ENCODE results near the gene OBSCN.

The OBSCN gene

DNA sequence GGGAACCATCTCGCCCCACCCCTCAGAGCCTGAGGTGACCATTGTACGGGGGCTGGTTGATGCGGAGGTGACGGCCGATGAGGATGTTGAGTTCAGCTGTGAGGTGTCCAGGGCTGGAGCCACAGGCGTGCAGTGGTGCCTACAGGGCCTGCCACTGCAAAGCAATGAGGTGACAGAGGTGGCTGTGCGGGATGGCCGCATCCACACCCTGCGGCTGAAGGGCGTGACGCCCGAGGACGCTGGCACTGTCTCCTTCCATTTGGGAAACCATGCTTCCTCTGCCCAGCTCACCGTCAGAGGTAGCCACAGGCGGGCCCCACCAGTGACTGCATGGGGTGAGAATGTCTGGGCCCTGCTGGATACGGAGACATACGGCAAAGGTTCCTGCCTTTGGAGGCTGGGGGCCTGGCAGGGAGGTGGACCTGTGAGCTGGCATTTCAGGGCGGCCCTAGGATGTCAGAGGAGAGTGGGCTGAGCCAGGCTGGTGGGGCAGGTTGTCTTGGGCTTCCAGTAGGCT lies 100.3 kb downstream of the OBSCN start:
- DNase-seq (ENCODE audit: low read depth in 2 of 2), result no peak

DNA sequence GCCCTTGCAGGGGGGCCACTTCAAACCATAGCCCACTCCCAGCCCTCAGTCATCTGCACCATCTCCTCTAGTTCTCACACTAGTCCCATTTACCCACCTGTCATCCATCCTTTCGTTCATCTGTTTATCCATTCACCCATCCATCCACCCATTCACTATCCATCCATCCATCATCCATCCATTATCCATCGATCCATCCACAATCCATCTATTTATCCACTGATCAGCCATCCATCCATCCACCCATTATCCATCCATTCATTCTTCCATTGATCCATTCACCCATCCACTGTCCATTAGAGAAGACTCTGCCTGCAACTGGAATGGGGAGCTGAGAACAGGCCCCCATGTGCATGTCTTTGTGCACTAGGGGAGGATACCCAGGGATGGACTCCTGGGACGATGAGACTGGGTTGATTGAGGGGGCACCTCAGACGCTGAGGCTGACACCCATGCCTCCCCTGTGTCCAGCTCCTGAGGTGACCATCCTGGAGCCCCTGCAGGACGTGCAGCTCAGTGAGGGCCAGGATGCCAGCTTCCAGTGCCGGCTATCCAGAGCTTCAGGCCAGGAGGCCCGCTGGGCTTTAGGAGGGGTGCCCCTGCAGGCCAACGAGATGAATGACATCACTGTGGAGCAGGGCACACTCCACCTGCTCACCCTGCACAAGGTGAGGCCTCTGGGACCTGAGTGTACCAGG lies 100.9 kb downstream of the OBSCN start:
- DNase-seq (ENCODE audit: low read depth in 2 of 2), result no peak

GRCh38 chr1:228309326-228310067 lies 101.7 kb downstream of the OBSCN start:
- DNase-seq (ENCODE audit: low read depth in 2 of 2), result no peak

DNA sequence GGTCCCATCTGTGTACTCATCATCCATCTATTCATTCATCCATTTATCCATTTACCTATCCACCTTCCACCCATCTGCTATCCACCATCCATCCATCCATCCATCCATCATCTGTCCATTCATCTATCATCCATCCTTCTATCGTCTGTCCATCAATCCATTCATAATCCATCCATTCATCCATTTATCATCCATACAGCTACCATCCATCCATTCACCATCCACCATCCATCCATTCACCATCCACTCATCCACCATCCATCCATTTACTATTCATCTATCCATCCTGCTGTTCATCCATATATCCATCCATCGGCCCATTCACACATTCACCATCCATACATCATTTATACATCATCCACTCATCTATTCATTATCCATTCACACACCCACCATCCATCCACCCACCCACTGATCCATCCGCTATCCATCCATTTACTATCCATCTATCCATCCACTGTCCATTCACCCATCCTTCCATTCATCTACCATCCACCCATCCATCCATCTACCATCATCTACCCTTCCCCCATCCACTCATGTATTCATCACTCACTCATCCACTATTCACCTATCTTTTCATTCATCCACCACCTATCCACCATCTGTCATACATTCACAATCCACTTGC lies 102.4 kb downstream of the OBSCN start:
- DNase-seq (ENCODE audit: low read depth in 2 of 2), result no peak

- no peak for DNase-seq (ENCODE audit: low read depth in 2 of 2)
Observed at GRCh38 chr1:228311091-228311490, 103.2 kb downstream of the OBSCN start.

- no peak for DNase-seq (ENCODE audit: low read depth in 2 of 2)
Observed at GRCh38 chr1:228312136-228312764, 104.4 kb downstream of the OBSCN start.

- no peak for DNase-seq (ENCODE audit: low read depth in 2 of 2)
Observed at GRCh38 chr1:228313536-228314277, 105.9 kb downstream of the OBSCN start.

DNA sequence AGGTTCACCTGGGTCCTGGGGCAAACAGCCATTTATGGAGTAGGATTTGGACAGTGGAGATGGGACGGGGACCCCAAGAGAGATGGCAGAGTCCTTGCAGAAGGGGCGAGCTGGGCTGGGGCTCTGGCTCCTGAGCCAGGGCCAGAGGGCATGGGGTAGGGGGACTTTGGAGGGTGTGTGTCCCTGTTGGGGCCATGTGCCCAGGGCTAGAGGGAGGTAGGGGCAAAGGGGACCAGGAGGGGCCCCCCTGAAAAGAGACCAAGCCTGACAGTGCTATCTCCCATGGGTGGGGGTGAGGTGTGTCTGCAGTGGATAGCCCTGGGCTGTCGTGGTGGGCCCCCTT lies 106.4 kb downstream of the OBSCN start:
- DNase-seq (ENCODE audit: low read depth in 2 of 2), result no peak

GRCh38 chr1:228314658-228315483 lies 107.0 kb downstream of the OBSCN start:
- no peak for DNase-seq (ENCODE audit: low read depth in 2 of 2)

DNA sequence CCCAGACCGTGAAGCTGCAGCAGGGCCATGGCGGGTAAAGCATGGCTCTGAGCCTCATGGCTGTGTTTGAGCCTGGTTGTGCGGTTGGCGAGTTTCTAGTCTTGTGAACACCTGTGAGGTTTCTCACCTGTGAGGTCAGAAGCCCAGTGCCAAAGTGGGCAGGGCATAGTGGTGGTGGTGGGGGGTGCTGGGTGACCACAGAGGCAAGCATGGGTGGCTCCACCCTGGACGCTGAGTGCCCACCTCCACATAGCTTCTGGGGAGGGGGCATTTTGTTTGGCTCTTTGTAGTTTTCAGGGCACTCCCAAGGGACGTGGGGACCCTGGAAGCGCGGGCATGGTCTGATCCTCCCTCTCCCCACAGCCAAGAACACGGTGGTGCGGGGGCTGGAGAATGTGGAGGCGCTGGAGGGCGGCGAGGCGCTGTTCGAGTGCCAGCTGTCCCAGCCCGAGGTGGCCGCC lies 107.7 kb downstream of the OBSCN start:
- DNase-seq (ENCODE audit: low read depth in 2 of 2), result no peak

- no peak for DNase-seq (ENCODE audit: low read depth in 2 of 2)
Observed at GRCh38 chr1:228315945-228316588, 108.2 kb downstream of the OBSCN start.

DNA sequence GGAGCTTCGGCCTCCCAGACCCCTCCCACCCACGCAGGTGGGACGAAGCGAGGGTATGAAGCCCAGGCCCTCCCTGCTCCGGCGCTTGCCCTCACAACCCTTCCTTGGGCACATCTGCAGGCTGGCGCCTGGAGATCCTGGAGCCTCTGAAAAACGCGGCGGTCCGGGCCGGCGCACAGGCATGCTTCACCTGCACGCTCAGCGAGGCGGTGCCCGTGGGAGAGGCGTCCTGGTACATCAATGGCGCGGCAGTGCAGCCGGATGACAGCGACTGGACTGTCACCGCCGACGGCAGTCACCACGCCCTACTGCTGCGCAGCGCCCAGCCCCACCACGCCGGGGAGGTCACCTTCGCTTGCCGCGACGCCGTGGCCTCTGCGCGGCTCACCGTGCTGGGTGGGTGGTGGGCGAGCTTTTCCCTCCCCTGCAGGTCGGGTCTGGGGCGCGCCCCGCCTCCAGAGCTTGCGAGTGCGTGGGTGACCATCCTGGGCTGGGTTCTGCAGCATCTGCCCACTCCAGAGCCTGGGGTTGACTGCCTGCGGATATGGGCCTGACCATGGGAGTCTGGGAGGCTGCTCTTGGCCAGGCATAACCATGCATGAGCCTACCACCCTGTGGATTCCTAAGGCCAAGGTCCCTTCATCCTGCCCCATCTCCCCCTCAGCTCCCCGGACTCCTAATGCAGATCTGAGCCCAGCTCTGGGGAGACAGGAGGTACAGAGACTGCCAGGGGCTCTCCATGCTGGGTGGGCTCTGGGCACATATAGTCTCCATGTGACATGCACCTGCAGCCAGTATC lies 108.9 kb downstream of the OBSCN start:
- DNase-seq (ENCODE audit: low read depth in 2 of 2), result no peak

DNA sequence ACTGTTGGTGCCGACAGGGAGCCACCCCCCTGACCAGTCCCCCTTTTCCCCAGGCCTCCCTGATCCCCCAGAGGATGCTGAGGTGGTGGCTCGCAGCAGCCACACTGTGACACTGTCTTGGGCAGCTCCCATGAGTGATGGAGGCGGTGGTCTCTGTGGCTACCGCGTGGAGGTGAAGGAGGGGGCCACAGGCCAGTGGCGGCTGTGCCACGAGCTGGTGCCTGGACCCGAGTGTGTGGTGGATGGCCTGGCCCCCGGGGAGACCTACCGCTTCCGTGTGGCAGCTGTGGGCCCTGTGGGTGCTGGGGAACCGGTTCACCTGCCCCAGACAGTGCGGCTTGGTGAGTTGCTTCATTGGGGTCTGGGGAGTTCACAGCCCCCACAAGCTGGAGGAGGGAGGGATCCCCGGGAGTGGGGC lies 109.6 kb downstream of the OBSCN start:
- DNase-seq (ENCODE audit: low read depth in 2 of 2), result no peak

GRCh38 chr1:228317891-228318810 lies 110.3 kb downstream of the OBSCN start:
- no peak for DNase-seq (ENCODE audit: low read depth in 2 of 2)

DNA sequence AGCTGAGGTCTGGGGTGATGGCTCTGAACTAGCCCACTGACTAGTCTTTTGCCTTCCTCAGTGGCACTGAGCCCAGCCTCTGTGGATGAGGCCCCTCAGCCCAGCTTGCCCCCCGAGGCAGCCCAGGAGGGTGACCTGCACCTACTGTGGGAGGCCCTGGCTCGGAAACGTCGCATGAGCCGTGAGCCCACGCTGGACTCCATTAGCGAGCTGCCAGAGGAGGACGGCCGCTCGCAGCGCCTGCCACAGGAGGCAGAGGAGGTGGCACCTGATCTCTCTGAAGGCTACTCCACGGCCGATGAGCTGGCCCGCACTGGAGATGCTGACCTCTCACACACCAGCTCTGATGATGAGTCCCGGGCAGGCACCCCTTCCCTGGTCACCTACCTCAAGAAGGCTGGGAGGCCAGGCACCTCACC lies 111.0 kb downstream of the OBSCN start:
- DNase-seq (ENCODE audit: low read depth in 2 of 2), result no peak

- DNase-seq (ENCODE audit: low read depth in 2 of 2), result no peak
Observed at GRCh38 chr1:228319352-228320088, 111.7 kb downstream of the OBSCN start.

DNA sequence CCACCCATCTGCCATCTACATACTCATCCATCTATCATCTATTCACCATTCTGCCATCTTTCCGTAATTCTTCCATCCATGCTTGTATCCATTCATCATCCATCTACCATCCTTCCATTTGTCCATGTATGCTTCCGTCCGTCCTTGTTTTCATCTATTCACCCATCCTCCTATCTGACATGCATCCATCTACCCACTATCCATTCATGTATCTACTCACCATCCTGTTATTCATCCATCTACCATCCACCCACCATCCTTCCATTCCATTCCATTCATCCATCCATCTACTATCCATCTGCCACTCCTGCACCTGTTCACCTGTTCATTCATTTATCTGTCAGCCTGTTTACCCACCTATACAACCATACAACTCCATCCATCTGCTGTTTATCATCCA lies 112.5 kb downstream of the OBSCN start:
- no peak for DNase-seq (ENCODE audit: low read depth in 2 of 2)

Data from stimulated activated CD4-positive, alpha-beta T cell treated with anti-CD3 and anti-CD28 coated beads, Interleukin-12 subunit alpha, Interleukin-12 subunit beta, amount 100 ng/mL, for 24 hours (primary cell).